ENCODE results near the gene DQX1. TPM values are rescaled to one million over a fixed set of nuclear protein-coding genes. Genes with fewer than 3 reads are reported as not detected.

The DQX1 gene
- total and polyA plus RNA-seq, 2 experiments from 2014 or later, result not detected

DNA sequence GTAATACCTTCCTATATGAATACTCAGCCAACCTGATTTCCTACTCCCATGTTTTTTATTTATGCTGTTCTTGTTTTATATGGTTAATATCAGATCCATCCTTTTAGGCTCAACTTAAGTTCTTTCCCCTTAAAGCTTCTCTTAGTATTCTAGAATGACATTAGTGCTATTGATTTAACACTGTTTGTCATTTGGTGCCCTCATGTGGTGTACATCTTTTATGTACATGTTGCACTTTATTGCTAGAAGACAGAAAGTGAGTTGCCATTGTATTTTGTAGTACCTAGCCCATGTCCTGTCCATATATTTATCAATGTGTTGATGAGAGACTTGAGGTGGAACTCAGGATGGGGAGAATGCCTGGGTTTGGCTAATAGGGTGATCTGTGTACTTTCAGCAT is 6.2 kb upstream of the DQX1 start:
- Histone ChIP-seq H3K79me2 (ENCODE audit: insufficient read depth) (peaks cover 46% of the 10 kb centered on the region), H3K9me2 (ENCODE audit: insufficient read depth) (no peaks in the 10 kb centered on the region), H3K27me3 (replicated peaks; ENCODE audit: insufficient read depth) (no peaks in the 10 kb centered on the region), H4K20me1 (ENCODE audit: insufficient read depth) (no peaks in the 10 kb centered on the region), H3F3A (ENCODE audit: insufficient read depth) (peaks cover 20% of the 10 kb centered on the region; the same call in 1 of the 2 replicates), H3K4me1 (ENCODE audit: insufficient read depth) (peaks cover 22% of the 10 kb centered on the region), H3K4me3 (peak overlapping the region; percentile 80; the same call in 1 of the 2 replicates), H2AFZ (no peak overlapping the region), H3K36me3 (ENCODE audit: low read depth) (no peaks in the 10 kb centered on the region), H3K4me2 (ENCODE audit: unreplicated experiment) (no peak overlapping the region), H3K27ac (no peak overlapping the region), H3K9me3 (ENCODE audit: low read depth) (no peaks in the 10 kb centered on the region), H3K9ac (no peak overlapping the region)
- in situ Hi-C loops (cut with MboI), result no loop called here
- peak; percentile 72 for DNase-seq
- TF ChIP-seq EZH2 (IDR thresholded peaks at IDR 0.05; ENCODE audit: insufficient read depth, poor library complexity, severe bottlenecking) (no peak), EZH2phosphoT487 (IDR thresholded peaks at IDR 0.05; ENCODE audit: insufficient read depth, low read depth) (no peak)

- no peak for DNase-seq
- Histone ChIP-seq H3K4me2 (ENCODE audit: unreplicated experiment) (peak overlapping the region; percentile 94), H3K9me3 (ENCODE audit: low read depth) (no peaks in the 10 kb centered on the region), H3K4me3 (peak overlapping the region; percentile 80; the same call in 1 of the 2 replicates), H2AFZ (no peak overlapping the region), H3K36me3 (ENCODE audit: low read depth) (0 out of 2 replicates have a peak, but pooled peaks cover 4% of the 10 kb centered on the region), H3K9me2 (ENCODE audit: insufficient read depth) (no peaks in the 10 kb centered on the region), H3F3A (ENCODE audit: insufficient read depth) (peaks cover 20% of the 10 kb centered on the region; the same call in 1 of the 2 replicates), H4K20me1 (ENCODE audit: insufficient read depth) (no peaks in the 10 kb centered on the region), H3K27ac (no peak overlapping the region), H3K27me3 (replicated peaks; ENCODE audit: insufficient read depth) (no peaks in the 10 kb centered on the region), H3K4me1 (ENCODE audit: insufficient read depth) (peaks cover 22% of the 10 kb centered on the region), H3K9ac (peak overlapping the region; percentile 89), H3K79me2 (ENCODE audit: insufficient read depth) (peaks cover 51% of the 10 kb centered on the region)
- WGBS, 2 experiments (ENCODE audit: low coverage in 1 of 2, low lambda C conversion rate in 2 of 2, missing lambda C conversion rate in 2 of 2), result 82 to 86% methylated on average over 7 of the region's 7 CpGs
- no peak for TF ChIP-seq EZH2 (IDR thresholded peaks at IDR 0.05; ENCODE audit: insufficient read depth, poor library complexity, severe bottlenecking)
- TF ChIP-seq EZH2phosphoT487 (IDR thresholded peaks at IDR 0.05; ENCODE audit: insufficient read depth, low read depth), result no peak
- in situ Hi-C loops (cut with MboI), result no loop called here
Observed at GRCh38 chr2:74531666-74532065, 5.6 kb upstream of the DQX1 start.

DNA sequence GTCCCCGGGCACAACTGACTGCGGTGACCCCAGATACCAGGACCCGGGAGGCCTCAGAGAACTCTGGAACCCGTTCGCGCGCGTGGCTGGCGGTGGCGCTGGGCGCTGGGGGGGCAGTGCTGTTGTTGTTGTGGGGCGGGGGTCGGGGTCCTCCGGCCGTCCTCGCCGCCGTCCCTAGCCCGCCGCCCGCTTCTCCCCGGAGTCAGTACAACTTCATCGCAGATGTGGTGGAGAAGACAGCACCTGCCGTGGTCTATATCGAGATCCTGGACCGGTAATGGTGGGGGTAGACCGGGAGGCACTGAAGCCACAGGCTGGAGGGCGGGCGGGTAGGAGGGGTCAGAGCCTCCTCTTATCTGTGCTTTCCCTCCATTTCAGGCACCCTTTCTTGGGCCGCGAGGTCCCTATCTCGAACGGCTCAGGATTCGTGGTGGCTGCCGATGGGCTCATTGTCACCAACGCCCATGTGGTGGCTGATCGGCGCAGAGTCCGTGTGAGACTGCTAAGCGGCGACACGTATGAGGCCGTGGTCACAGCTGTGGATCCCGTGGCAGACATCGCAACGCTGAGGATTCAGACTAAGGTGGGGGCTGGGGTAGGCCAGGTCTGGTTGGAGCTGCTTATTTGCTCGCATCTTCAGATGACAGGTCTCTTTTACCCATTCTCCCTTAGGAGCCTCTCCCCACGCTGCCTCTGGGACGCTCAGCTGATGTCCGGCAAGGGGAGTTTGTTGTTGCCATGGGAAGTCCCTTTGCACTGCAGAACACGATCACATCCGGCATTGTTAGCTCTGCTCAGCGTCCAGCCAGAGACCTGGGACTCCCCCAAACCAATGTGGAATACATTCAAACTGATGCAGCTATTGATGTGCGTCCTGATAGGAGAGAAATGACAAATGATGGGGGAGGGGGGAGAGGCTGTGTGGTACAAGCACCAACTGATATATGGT is 4.5 kb upstream of the DQX1 start:
- WGBS, 2 experiments (ENCODE audit: low coverage in 1 of 2, low lambda C conversion rate in 2 of 2, missing lambda C conversion rate in 2 of 2), result 0 to 3% methylated on average over 32 to 54 of the region's 54 CpGs

DNA sequence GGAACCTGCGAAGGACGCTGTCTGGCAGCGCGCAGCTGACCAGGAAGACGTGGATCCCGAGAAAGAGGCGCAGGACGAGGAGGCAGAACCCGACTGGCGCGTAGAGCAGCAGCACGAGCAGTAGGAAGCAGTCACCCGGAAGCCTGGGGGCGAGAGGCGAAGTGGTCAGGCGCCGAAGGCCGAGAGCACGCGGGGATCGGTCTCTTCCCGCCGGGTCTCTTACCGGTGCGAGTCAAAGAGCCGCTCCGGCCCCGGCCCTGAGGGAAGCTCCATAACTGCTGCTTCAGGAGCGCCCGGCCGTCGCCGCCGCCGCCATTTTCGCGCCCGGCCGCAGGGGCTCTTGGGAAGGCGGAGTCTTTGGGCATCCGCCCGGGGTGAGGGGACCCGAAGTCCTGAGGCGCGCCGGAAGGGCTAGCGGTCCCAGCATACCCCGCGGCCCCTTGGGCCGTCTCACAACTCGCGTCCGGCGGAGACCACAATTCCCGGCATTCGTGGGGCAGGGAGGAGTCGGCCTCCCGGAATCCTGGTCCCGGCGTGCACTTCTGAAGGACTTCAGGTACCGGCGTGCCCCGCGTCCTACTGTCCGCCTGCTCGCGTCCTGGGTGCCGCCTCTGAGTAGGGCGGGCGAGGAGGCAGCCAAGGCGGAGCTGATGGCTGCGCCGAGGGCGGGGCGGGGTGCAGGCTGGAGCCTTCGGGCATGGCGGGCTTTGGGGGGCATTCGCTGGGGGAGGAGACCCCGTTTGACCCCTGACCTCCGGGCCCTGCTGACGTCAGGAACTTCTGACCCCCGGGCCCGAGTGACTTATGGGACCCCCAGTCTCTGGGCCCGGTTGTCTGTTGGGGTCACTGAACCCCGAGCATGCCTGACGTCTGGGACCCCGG is 3.6 kb upstream of the DQX1 start, which contains the start of the genes AUP1 and HTRA2:
Gene AUP1 (minus strand): TSS at position 350 of the 882 bp plus-strand sequence. CDS start 77 bp downstream, at position 273.
Gene HTRA2 (plus strand): TSS at position 577 of the 882 bp plus-strand sequence. CDS start 74 bp downstream, at position 651.
- Histone ChIP-seq H4K20me1 (ENCODE audit: insufficient read depth) (no peaks in the 10 kb centered on the region), H3F3A (ENCODE audit: insufficient read depth) (peaks cover 18% of the 10 kb centered on the region; the same call in 1 of the 2 replicates), H3K36me3 (ENCODE audit: low read depth) (0 out of 2 replicates have a peak, but pooled peaks cover 11% of the 10 kb centered on the region), H3K9ac (peak within 1 kb of the TSS; percentile 89), H3K9me2 (ENCODE audit: insufficient read depth) (no peaks in the 10 kb centered on the region), H3K4me1 (ENCODE audit: insufficient read depth) (peaks cover 22% of the 10 kb centered on the region), H3K9me3 (ENCODE audit: low read depth) (no peaks in the 10 kb centered on the region), H3K27me3 (replicated peaks; ENCODE audit: insufficient read depth) (no peaks in the 10 kb centered on the region), H3K4me3 (peak within 1 kb of the TSS; percentile 80), H2AFZ (peak within 1 kb of the TSS; percentile 81), H3K4me2 (ENCODE audit: unreplicated experiment) (peak within 1 kb of the TSS; percentile 94), H3K79me2 (ENCODE audit: insufficient read depth) (peaks cover 51% of the 10 kb centered on the region), H3K27ac (peak within 1 kb of the TSS; percentile 64)
- WGBS, 2 experiments (ENCODE audit: low coverage in 1 of 2, low lambda C conversion rate in 2 of 2, missing lambda C conversion rate in 2 of 2), result 0 to 1% methylated on average over 76 to 81 of the region's 87 CpGs
- in situ Hi-C loops (cut with MboI), result no loop called here
- DNase-seq, result peak; percentile 100
- no peak for TF ChIP-seq EZH2phosphoT487 (IDR thresholded peaks at IDR 0.05; ENCODE audit: insufficient read depth, low read depth)
- no peak for TF ChIP-seq EZH2 (IDR thresholded peaks at IDR 0.05; ENCODE audit: insufficient read depth, poor library complexity, severe bottlenecking)

More for the DNA sequence above, 4.5 kb upstream of the DQX1 start:
- Histone ChIP-seq H3K9me3 (ENCODE audit: low read depth) (no peaks in the 10 kb centered on the region), H3K9me2 (ENCODE audit: insufficient read depth) (no peaks in the 10 kb centered on the region), H3K4me3 (peak overlapping the region; percentile 80), H2AFZ (peak overlapping the region; percentile 81), H3K4me2 (ENCODE audit: unreplicated experiment) (peak overlapping the region; percentile 94), H3K27ac (peak overlapping the region; percentile 54), H3K79me2 (ENCODE audit: insufficient read depth) (peaks cover 51% of the 10 kb centered on the region), H3K9ac (peak overlapping the region; percentile 89), H3K36me3 (ENCODE audit: low read depth) (0 out of 2 replicates have a peak, but pooled peaks cover 11% of the 10 kb centered on the region), H4K20me1 (ENCODE audit: insufficient read depth) (no peaks in the 10 kb centered on the region), H3K27me3 (replicated peaks; ENCODE audit: insufficient read depth) (no peaks in the 10 kb centered on the region), H3F3A (ENCODE audit: insufficient read depth) (peaks cover 20% of the 10 kb centered on the region; the same call in 1 of the 2 replicates), H3K4me1 (ENCODE audit: insufficient read depth) (peaks cover 22% of the 10 kb centered on the region)
- TF ChIP-seq EZH2phosphoT487 (IDR thresholded peaks at IDR 0.05; ENCODE audit: insufficient read depth, low read depth), result no peak
- TF ChIP-seq EZH2 (IDR thresholded peaks at IDR 0.05; ENCODE audit: insufficient read depth, poor library complexity, severe bottlenecking), result no peak
- DNase-seq, result peak; percentile 60
- in situ Hi-C loops (cut with MboI), result no loop called here
